CD4-positive, alpha-beta T cell treated with Interleukin-10 for 1 hour (primary cell): Measurements from ENCODE around the gene CA5A.
"Not testable (repeated sequence)": the region's sequence is repeated elsewhere in the genome, so short reads cannot be mapped to it uniquely, and the experiment has no call there.

Experiments
- DNase-seq: peaks from one replicate; pipeline ENCODE4 v3.0.0-alpha.2; 2020

The CA5A gene

GRCh38 chr16:87919681-87919994 is 16.7 kb downstream of the CA5A start:
- DNase-seq: no peak

DNA sequence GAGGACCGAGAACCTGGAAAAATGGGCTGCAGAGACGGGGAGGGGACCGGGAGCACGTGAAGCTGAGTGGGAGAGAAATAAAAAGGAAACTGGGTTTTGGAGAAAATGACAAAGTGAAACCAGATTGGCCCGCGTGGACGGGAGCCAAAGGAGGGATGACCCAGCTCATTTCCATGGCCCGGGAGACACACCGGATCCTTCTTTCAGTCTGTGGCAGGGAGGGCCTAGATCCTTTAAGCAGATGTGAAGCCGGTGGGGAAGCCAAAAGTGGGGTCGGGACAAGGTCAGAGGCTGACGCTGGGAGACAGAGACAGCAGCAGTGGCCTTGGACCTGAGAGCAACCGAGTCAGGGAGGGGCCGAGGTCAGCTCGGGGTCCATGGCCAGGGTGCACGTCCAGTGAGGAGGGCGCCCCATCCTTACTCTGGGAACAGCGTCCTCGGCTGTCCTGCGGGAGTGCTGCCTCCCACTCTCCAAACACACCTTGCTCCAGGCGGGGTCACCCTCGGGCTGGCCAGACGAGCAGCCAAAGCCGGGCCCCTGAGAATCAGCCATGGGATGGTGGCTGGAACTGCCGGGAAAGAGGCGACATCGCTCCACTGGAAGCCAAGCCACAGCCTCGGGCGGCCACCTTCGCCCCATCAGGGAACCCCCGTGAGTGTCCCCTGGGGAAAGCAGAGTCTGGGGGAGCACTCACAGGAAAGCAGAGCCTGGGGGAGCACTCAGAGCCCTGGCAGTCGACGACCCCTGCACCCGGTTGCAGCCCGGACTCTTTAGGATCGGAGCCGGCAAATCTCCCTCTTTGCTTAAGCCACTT is 17.3 kb downstream of the CA5A start:
- DNase-seq: no peak

- DNase-seq: no peak
Measured at GRCh38 chr16:87918338-87918737, 18.0 kb downstream of the CA5A start.

DNA sequence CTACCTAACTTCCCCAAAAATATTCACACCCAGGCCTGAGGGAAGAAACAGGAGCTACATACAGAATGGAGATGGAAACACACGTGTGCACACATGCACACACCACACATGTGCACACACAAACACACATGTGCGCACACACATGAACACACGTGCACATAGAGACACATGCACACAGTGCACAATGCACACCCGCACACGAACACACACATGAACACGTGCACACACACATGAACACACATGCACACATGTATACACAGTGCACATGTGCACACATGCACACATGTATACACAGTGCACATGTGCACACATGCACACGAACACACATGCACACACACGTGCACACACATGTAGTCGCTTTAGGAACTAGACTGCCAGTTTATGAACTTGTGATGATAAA is 18.8 kb downstream of the CA5A start:
- DNase-seq: no peak

- no peak for DNase-seq
Measured at GRCh38 chr16:87914812-87915211, 21.5 kb downstream of the CA5A start.

DNA sequence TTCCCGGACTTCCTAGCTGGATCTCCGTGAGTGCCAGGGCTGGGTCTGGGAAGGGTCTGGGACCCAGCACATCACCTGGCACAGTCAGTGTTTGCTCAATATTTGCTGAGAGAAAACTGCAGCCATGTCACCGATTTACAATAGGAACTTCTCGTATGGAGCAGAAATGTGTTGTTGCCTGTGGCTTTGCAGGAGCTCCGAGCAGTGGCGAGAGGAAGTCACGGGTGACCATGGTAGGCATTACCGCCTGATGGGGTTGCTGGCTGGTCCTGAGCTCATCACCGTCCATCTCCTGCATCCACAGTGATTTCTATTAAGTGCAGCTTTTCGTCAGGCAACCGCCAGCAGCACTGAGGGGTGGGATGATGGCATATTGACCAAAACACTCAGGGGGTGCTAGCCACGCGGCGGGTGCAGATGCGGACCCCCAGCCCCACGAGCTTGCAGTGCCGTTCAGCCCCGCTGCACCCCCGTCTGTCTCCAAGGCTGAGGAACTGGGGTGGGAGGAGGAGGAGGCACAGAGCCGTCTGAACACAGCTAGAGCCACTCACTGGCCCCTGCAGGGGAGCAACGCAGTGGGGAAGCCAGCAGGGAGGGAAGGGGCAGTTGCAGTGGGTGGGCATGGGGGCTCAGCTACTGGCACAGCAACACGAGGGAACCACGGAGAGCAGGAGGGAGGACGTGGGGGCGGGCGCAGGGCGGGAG is 22.2 kb downstream of the CA5A start:
- not testable (repeated sequence) for DNase-seq

GRCh38 chr16:87912691-87913090 is 23.6 kb downstream of the CA5A start:
- not testable (repeated sequence) for DNase-seq

- DNase-seq: not testable (repeated sequence)
Measured at GRCh38 chr16:87911106-87911763, 25.1 kb downstream of the CA5A start.

DNA sequence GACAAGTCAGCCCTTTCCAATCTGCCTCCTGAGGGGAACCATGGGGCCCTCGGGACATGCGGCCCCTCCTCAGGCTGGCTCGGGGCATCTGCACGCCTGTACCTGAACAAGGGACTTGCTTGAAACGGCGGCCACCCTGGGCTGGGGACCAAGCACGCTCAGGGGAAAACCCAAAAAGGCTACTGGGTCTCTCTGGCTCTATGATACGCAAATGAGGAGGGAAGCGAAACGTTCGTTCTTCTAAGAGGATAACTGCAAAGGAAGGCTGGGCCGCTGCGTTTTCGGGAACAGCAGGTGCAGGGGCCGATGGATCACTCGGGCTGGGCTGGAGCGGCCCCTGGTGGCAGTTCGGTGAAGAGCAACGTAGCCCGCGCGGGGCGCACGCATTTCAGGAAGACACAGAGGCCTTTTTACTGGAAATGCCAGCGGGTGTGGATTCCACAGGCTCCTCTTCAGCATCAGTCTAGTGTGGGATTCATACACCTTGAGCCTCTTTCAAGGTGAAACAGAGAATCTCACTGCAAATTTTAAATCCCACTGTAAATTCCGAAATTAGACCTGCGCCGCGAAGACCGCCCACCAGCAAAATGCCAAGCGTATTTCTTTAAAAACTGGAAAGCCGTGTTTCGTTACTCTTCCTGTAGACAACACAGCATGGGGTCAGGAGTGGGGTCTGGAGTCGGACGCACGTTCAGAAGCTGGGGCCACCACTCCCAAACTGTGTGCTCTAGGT is 27.0 kb downstream of the CA5A start:
- peak; percentile 79 for DNase-seq

DNA sequence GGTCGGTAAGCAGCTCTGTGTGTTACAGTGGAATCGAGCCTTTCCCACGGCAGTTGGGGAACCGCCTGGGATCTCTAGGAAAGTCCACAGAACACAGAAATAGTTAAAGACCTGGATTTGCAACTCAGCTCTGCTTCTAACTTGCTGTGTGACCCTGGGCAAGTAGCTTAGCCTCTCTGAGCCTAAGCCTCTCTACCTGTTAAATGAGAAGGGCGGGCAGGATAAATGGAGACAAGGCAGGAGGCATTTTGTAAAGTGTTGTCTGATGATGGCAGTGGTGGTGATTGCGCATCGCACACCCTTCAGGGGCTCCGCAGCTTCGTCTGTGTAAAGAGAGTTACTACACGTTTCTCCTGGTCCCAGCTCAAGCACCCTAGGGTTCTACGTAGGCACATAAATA is 28.2 kb downstream of the CA5A start:
- not testable (repeated sequence) for DNase-seq

- DNase-seq: not testable (repeated sequence)
Measured at GRCh38 chr16:87905521-87905920, 30.8 kb downstream of the CA5A start.

- not testable (repeated sequence) for DNase-seq
Measured at GRCh38 chr16:87904963-87905362, 31.4 kb downstream of the CA5A start.

DNA sequence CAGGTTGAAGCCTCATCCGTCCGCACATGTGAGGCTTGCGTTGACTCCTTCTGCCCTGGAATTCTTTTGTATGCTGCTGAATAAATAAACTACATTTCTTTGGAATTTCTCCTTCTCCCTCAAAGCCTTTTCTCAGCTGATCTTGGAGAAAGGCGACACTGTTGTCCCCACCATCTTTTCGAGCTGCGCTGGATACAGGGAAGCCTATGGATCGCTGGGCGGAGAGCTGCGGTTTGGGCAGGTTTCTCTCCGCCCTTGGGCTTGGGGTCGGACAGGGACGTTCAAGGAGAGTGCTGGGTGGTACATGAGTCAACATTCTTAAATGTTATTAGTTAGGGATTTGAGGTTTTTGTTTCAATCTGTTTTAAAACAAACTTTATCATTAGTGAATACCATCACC is 35.8 kb downstream of the CA5A start:
- not testable (repeated sequence) for DNase-seq

DNA sequence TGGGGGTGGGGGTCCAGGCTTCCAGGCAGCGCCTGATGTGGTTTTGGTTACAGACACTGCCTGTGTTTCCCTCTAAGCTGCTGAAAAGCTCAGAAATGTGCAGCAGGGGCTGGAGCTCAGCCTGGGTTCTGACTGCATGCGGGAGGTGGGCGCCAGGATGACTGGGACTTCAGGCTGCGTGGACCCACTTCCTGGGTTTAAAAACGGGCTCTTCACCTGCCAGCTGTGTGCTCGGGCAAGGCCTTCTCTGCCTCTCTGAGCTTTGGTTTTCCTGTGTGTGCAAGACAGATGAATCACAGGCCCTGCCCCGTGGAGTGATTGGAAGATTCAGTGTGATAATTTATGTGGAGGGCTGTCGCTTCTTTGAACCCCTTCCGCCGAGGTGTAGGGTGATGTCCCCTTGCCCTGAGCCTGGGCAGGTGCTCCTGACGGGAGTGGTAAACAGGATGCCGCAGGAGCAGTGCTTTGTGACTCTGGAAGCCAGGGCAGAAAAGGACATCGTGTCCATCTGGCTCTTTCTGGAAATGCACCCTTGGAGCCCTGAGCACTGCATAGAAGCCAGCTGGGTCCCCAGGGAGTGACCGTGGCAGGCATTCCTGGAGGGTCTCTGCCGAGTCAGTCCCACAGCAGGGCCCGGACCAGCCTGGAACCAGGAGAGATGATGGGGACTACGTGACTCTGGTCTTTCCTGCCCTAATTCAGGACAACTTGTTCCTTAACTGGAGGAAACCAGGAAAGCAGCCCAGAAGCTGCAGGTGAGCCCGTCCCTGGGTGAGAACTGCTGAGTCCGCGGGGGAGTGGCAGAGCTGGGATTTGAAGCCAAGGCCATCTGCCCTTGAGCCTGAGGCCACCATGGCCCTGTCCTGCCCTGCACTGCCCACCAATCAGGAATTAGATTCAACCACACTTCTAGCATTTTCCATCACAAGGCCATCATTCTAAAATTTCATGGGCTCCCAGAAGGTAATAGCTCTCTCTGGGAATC is 38.5 kb downstream of the CA5A start:
- DNase-seq: peak; percentile 35

GRCh38 chr16:87896924-87897520 is 39.3 kb downstream of the CA5A start:
- DNase-seq: not testable (repeated sequence)

DNA sequence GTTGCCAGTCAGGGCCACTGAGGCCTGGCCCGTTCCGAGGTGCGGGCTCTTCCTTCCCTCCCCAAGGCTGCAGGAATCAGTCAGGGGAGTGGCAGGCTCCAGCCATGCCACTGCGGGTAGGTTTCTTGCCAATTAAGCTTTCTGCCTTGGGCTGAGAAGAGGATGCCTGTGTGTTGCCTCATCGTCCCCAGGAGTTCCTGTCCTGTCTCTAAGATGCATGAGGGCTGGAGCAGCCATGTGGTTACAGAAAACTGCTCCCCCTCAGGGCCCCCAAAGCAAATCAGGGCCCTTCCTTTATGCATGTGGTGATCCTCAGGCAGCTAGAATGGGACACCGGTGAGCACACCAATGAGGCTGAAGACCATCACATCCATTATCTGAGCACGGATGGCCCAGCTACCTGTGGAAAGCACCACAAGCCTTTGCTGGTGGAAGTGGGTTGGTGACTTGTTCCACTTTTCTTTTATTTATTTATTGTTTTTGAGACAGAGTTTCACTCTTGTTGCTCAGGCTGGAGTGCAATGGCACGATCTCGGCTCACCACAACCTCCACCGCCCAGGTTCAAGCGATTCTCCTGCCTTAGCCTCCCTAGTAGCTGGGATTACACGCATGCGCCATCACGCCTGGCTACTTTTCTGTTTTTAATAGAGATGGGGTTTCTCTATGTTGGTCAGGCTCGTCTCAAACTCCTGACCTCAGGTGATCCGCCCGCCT is 40.0 kb downstream of the CA5A start:
- DNase-seq: not testable (repeated sequence)

DNA sequence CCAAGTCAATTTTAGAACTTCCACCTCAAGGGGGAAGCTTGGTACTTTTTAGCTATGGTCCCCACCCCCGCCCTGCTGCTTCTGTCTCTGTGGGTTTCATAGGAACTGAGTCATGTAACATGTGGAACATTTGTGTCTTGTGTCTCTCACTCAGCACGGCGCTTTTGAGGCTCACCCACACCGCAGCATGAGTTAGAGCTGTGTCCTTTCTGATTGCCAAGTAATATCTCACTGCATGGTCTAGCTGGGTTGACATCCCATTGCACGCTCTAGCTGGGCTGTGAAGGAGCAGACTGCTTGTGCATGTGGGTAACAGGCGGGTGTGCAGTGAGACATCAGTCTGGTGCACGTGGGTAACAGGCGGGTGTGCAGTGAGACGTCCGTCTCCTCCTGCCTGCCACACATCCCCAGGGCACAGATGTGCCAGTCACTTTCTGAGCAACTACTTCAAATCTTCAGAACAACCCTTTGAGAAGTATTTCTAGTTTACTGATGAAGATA is 40.6 kb downstream of the CA5A start:
- DNase-seq: peak; percentile 47

GRCh38 chr16:87894005-87894404 is 42.3 kb downstream of the CA5A start:
- not testable (repeated sequence) for DNase-seq

DNA sequence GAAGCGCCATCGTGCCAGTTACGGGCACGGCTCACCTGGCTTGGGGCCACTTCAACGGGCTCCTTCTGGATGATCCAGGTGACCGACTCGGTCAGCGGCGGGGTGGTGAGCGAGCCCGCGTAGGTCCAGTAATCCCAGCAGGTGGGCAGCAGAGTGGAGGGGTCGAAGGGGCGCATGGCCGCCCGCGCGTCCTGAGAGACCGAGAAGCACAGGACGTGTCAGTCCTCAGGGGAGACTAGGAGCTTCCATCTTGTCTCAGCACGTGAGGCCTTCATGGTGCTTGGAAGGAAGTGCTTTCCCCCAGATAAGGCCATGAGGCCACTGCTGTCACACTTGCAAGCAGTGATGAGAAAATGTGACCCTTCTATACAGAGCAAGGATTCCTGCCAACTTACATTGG is 44.6 kb downstream of the CA5A start:
- no peak for DNase-seq

DNA sequence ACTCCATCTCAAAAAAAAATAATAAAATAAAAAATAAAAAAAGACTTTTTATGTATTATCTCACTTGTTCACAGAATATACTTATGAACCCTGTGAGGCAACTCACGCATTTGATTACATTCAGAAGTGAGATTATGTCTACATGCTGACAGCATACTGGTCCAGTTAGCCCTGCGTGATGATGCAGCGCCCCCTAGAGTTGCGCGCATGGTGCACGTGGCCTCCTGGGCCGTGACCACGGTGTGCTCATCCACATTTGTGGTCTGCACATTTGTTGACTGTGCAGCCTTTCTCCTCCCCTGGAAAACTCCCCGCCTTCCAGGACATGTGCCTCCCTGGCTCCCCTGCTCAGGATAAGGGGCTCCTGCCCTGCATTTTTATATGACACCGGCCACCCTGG is 46.6 kb downstream of the CA5A start:
- not testable (repeated sequence) for DNase-seq

DNA sequence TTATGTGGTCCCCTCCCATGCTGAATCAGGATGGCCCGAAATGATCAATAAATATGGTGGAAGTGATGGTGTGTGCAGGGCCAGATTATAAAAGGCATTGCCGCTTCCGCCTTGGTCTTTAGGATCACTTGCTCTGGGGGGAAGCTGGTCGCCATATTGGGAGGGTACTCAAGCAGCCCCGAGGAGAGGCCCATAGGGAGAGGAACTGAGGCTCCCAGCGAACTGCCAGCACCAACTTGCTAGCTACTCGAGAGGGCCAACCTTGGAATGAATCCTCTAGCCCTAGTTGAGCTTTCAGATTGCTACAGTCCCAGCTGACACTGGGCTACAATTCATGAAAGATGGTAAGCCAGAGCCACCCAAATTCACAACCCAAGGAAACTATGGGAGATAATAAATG is 48.0 kb downstream of the CA5A start:
- DNase-seq: not testable (repeated sequence)
